WTC11 (cell line): ENCODE data around the gene FOXK1. TPM values are rescaled to one million over a fixed set of nuclear protein-coding genes. Genes with fewer than 3 reads are reported as not detected.

ENCODE experiments used
- ATAC-seq: fragments of 200-7000 bp; cut with Tn5 transposase; 2 replicates; pipeline ENCODE4 v1.10.0; 2021; ENCODE audit warnings: mild to moderate bottlenecking, moderate library complexity
- CTCF ChIA-PET: fragments of 300-600 bp; sonication (Branson Sonifier 250); formaldehyde crosslinking; loops from one replicate; lab custom pipeline; 2021; ENCODE audit warnings: antibody characterized with exemption; lab: Charles Lee
- POLR2A ChIA-PET: fragments of 350-600 bp; sonication (Branson Sonifier 250); formaldehyde crosslinking; loops from one replicate; lab custom pipeline; 2021; ENCODE audit warnings: antibody characterized with exemption; lab: Charles Lee
- DNase-seq: peaks from one replicate; pipeline ENCODE4 v3.0.0; 2021; ENCODE audit warnings: low spot score
- H3K27ac Mint-ChIP-seq: 2 replicates; pipeline ENCODE4 v1.8.0; 2021; ENCODE audit warnings: mixed read lengths
- H3K27me3 Mint-ChIP-seq: 2 replicates; pipeline ENCODE4 v1.8.0; 2021; ENCODE audit warnings: low read depth, mild to moderate bottlenecking, moderate library complexity, mixed read lengths
- H3K36me3 Mint-ChIP-seq: 2 replicates; pipeline ENCODE4 v1.8.0; 2021; ENCODE audit warnings: mixed read lengths
- H3K4me1 Mint-ChIP-seq: 2 replicates; pipeline ENCODE4 v1.8.0; 2022; ENCODE audit warnings: mixed read lengths
- H3K4me3 Mint-ChIP-seq: 2 replicates; pipeline ENCODE4 v1.8.0; 2021; ENCODE audit warnings: mild to moderate bottlenecking, moderate library complexity, mixed read lengths
- H3K9me3 Mint-ChIP-seq: 2 replicates; pipeline ENCODE4 v1.8.0; 2021; ENCODE audit warnings: mixed read lengths
- ATF1 ChIP-seq: sonication (generic); formaldehyde crosslinking; IDR thresholded peaks from 2 replicates; pipeline ENCODE4 v1.8.1; 2023; ENCODE audit warnings: mild to moderate bottlenecking, moderate library complexity, missing genetic modification reagents
- ATF6 ChIP-seq: sonication (generic); formaldehyde crosslinking; IDR thresholded peaks from 2 replicates; pipeline ENCODE4 v1.8.1; 2023; ENCODE audit warnings: mild to moderate bottlenecking, missing genetic modification reagents
- ERG ChIP-seq: fragments of 250-450 bp; sonication (Bioruptor Pico); IDR thresholded peaks from 2 replicates; pipeline ENCODE4 v1.8.0; 2021; ENCODE audit warnings: mild to moderate bottlenecking
- ETV6 ChIP-seq: sonication (generic); formaldehyde crosslinking; IDR thresholded peaks from 2 replicates; pipeline ENCODE4 v1.8.1; 2022; ENCODE audit warnings: mild to moderate bottlenecking, missing genetic modification reagents
- FOXK1 ChIP-seq: sonication (generic); formaldehyde crosslinking; IDR thresholded peaks from 2 replicates; pipeline ENCODE4 v1.8.0; 2022; ENCODE audit warnings: mild to moderate bottlenecking, moderate library complexity, missing genetic modification reagents
- FOXP1 ChIP-seq: sonication (generic); formaldehyde crosslinking; IDR thresholded peaks from 2 replicates; pipeline ENCODE4 v1.8.0; 2022; ENCODE audit warnings: missing genetic modification reagents, mild to moderate bottlenecking, moderate library complexity, borderline replicate concordance
- FOXP4 ChIP-seq: sonication (generic); formaldehyde crosslinking; IDR thresholded peaks from 2 replicates; pipeline ENCODE4 v1.8.0; 2022; ENCODE audit warnings: mild to moderate bottlenecking, missing genetic modification reagents
- HMGA2 ChIP-seq: fragments of 250-450 bp; sonication (Bioruptor Pico); IDR thresholded peaks from 2 replicates; pipeline ENCODE4 v1.4.0; 2021; ENCODE audit warnings: mild to moderate bottlenecking, moderate library complexity
- KAT7 ChIP-seq: sonication (generic); formaldehyde crosslinking; IDR thresholded peaks from 2 replicates; pipeline ENCODE4 v1.8.1; 2023; ENCODE audit warnings: missing genetic modification reagents, mild to moderate bottlenecking, borderline replicate concordance
- MXD4 ChIP-seq: fragments of 250-450 bp; sonication (Bioruptor Pico); IDR thresholded peaks from 2 replicates; pipeline ENCODE4 v1.8.0; 2021; ENCODE audit warnings: mild to moderate bottlenecking, moderate library complexity, borderline replicate concordance
- NFATC4 ChIP-seq: fragments of 250-450 bp; sonication (Bioruptor Pico); IDR thresholded peaks from 2 replicates; pipeline ENCODE4 v1.9.0; 2021; ENCODE audit warnings: mild to moderate bottlenecking
- NFYB ChIP-seq: sonication (generic); formaldehyde crosslinking; conservative IDR thresholded peaks from 2 replicates; pipeline ENCODE4 v1.8.0; 2022; ENCODE audit warnings: low read depth, missing genetic modification reagents
- OVOL2 ChIP-seq: fragments of 250-450 bp; sonication (Bioruptor Pico); IDR thresholded peaks from 2 replicates; pipeline ENCODE4 v1.9.0; 2021; ENCODE audit warnings: mild to moderate bottlenecking, borderline replicate concordance
- SMAD3 ChIP-seq: sonication (generic); formaldehyde crosslinking; IDR thresholded peaks from 2 replicates; pipeline ENCODE4 v1.8.0; 2022; ENCODE audit warnings: missing genetic modification reagents, mild to moderate bottlenecking, borderline replicate concordance
- TP53 ChIP-seq: sonication (generic); formaldehyde crosslinking; IDR thresholded peaks from 2 replicates; pipeline ENCODE4 v1.8.1; 2023; ENCODE audit warnings: mild to moderate bottlenecking, missing genetic modification reagents
- ZNF121 ChIP-seq: sonication (generic); formaldehyde crosslinking; IDR thresholded peaks from 2 replicates; pipeline ENCODE4 v1.8.0; 2023; ENCODE audit warnings: missing genetic modification reagents
- ZNF138 ChIP-seq: sonication (generic); formaldehyde crosslinking; conservative IDR thresholded peaks from 2 replicates; pipeline ENCODE4 v1.8.1; 2022; ENCODE audit warnings: mild to moderate bottlenecking, moderate library complexity, missing genetic modification reagents
- ZNF232 ChIP-seq: sonication (generic); formaldehyde crosslinking; IDR thresholded peaks from 2 replicates; pipeline ENCODE4 v1.8.0; 2022; ENCODE audit warnings: mild to moderate bottlenecking, missing genetic modification reagents
- ZNF396 ChIP-seq: fragments of 250-450 bp; sonication (Bioruptor Pico); IDR thresholded peaks from 2 replicates; pipeline ENCODE4 v1.8.0; 2021; ENCODE audit warnings: mild to moderate bottlenecking, moderate library complexity, borderline replicate concordance
- ZNF512 ChIP-seq: sonication (generic); formaldehyde crosslinking; IDR thresholded peaks from 2 replicates; pipeline ENCODE4 v1.8.1; 2022; ENCODE audit warnings: missing genetic modification reagents, borderline replicate concordance
- total RNA-seq: library from RNA; stranded (reverse); gene quantifications from 3 replicates; pipeline ENCODE4 v1.2.3, GENCODE V29; 2021
- TF ChIP-seq, protein P1 (sequence below): fragments of 250-450 bp; sonication (Bioruptor Pico); IDR thresholded peaks from 2 replicates; pipeline ENCODE4 v1.9.0; 2021; ENCODE audit warnings: moderate library complexity, mild to moderate bottlenecking, inconsistent platforms, borderline replicate concordance

FOXK1 gene
- total RNA-seq, 1 experiment from 2014 or later = 21.9 TPM

- Mint-ChIP-seq H3K27me3 (no peaks in the 10 kb centered on the region; the same call in 1 of the 2 replicates), H3K36me3 (no peaks in the 10 kb centered on the region), H3K4me1 (peaks cover 13% of the 10 kb centered on the region), H3K9me3 (no peaks in the 10 kb centered on the region), H3K4me3 (no peak overlapping the region), H3K27ac (no peak overlapping the region)
- ATAC-seq (no peak), DNase-seq (no peak)
- ChIA-PET POLR2A (no interaction called here), CTCF (no interaction called here)
- TF ChIP-seq ERG (CRISPR knock-in tag) (no peak), ZNF121 (CRISPR knock-in tag) (no peak), ZNF396 (CRISPR knock-in tag) (no peak)
Observed at GRCh38 chr7:4770886-4771285, 88.8 kb downstream of the FOXK1 start.

DNA sequence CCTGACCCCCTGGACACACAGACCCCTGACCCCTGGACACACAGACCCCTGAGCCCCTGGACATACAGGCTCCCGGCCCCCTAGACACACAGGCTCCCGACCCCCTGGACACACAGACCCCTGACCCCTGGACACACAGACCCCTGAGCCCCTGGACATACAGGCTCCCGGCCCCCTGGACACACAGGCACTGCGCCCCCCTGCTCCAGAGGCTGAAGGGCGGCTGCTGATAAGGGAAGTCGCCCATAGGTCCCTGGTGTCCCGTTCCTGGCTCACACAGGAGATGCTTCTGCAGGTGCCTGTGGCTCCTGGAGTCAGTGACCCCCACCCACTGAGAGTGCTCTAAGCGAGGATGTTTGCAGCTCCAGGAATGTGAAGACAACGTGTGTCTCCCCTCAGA is 89.6 kb downstream of the FOXK1 start:
- no peaks in the 10 kb centered on the region for H3K9me3 Mint-ChIP-seq
- ChIA-PET POLR2A (no interaction called here), CTCF (no interaction called here)
- no peak overlapping the region for H3K27ac Mint-ChIP-seq
- H3K27me3 Mint-ChIP-seq = no peaks in the 10 kb centered on the region; the same call in 1 of the 2 replicates
- DNase-seq = no peak
- ATAC-seq = no peak
- H3K4me1 Mint-ChIP-seq = peaks cover 16% of the 10 kb centered on the region
- no peak overlapping the region for H3K4me3 Mint-ChIP-seq
- H3K36me3 Mint-ChIP-seq = no peaks in the 10 kb centered on the region
- TF ChIP-seq FOXK1 (no peak), NFYB (CRISPR knock-in tag) (no peak), MXD4 (no peak), ETV6 (CRISPR knock-in tag) (no peak), ATF1 (no peak), HMGA2 (CRISPR knock-in tag) (no peak), TP53 (CRISPR knock-in tag) (no peak), FOXP4 (CRISPR knock-in tag) (no peak), ZNF512 (no peak), ZNF138 (CRISPR knock-in tag) (no peak), FOXP1 (CRISPR knock-in tag) (no peak), ZNF396 (CRISPR knock-in tag) (no peak), KAT7 (no peak), ZNF232 (CRISPR knock-in tag) (no peak), NFATC4 (CRISPR knock-in tag) (no peak), SMAD3 (CRISPR knock-in tag) (no peak), ATF6 (no peak), OVOL2 (CRISPR knock-in tag) (no peak)
- TF ChIP-seq, protein P1, sequence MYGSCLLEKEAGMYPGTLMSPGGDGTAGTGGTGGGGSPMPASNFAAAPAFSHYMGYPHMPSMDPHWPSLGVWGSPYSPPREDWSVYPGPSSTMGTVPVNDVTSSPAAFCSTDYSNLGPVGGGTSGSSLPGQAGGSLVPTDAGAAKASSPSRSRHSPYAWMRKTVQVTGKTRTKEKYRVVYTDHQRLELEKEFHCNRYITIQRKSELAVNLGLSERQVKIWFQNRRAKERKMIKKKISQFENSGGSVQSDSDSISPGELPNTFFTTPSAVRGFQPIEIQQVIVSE = no peak
